Measurements from ENCODE around the gene IL3RA.

- TF ChIP-seq, protein P1, sequence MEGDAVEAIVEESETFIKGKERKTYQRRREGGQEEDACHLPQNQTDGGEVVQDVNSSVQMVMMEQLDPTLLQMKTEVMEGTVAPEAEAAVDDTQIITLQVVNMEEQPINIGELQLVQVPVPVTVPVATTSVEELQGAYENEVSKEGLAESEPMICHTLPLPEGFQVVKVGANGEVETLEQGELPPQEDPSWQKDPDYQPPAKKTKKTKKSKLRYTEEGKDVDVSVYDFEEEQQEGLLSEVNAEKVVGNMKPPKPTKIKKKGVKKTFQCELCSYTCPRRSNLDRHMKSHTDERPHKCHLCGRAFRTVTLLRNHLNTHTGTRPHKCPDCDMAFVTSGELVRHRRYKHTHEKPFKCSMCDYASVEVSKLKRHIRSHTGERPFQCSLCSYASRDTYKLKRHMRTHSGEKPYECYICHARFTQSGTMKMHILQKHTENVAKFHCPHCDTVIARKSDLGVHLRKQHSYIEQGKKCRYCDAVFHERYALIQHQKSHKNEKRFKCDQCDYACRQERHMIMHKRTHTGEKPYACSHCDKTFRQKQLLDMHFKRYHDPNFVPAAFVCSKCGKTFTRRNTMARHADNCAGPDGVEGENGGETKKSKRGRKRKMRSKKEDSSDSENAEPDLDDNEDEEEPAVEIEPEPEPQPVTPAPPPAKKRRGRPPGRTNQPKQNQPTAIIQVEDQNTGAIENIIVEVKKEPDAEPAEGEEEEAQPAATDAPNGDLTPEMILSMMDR (IDR thresholded peaks at IDR 0.05) = no peak
- no peak for TF ChIP-seq POLR2A (IDR thresholded peaks at IDR 0.05)
Measured at GRCh38 chrX:1380672-1381233, 44.2 kb downstream of the IL3RA start.
